ENCODE measurements around the gene GLRB. TPM values are rescaled to one million over a fixed set of nuclear protein-coding genes. Genes with fewer than 3 reads are reported as not detected.

GLRB gene
- total RNA-seq, 2 donors from 2014 or later = 7.9 to 9.7 TPM

DNA sequence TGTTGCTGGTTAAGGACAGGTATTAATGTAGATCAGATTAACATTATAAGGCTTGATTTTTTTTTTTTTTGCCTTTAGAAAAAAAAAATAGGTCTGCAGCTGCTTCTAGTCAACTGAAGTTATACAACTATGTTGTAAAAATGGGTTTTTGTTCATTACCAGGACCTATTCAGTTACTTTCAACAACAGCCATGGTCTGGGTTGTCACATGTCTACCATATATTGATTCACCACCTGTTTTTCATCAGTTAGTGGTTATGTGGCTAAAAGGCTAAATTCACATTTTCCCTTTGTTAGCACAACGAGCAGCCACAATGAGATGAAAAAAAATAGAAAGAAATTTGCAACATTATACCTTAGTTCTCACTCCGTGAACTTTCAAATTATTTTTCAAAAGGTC is 45.5 kb downstream of the GLRB start:
- no peaks in the 10 kb centered on the region for H3K36me3 ChIP-seq
- H3K4me1 ChIP-seq (ENCODE audit: control insufficient read depth in 1 of 2, low read depth in 2 of 2) = no peaks in the 10 kb centered on the region
- DNase-seq (ENCODE audit: low spot score) (no peak), ATAC-seq (ENCODE audit: insufficient number of reproducible peaks, low FRiP score, low read depth) (no peak)
- TF ChIP-seq, protein P1, sequence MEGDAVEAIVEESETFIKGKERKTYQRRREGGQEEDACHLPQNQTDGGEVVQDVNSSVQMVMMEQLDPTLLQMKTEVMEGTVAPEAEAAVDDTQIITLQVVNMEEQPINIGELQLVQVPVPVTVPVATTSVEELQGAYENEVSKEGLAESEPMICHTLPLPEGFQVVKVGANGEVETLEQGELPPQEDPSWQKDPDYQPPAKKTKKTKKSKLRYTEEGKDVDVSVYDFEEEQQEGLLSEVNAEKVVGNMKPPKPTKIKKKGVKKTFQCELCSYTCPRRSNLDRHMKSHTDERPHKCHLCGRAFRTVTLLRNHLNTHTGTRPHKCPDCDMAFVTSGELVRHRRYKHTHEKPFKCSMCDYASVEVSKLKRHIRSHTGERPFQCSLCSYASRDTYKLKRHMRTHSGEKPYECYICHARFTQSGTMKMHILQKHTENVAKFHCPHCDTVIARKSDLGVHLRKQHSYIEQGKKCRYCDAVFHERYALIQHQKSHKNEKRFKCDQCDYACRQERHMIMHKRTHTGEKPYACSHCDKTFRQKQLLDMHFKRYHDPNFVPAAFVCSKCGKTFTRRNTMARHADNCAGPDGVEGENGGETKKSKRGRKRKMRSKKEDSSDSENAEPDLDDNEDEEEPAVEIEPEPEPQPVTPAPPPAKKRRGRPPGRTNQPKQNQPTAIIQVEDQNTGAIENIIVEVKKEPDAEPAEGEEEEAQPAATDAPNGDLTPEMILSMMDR (IDR thresholded peaks at IDR 0.05) = no peak
- H3K27me3 ChIP-seq (replicated peaks; ENCODE audit: insufficient read depth) = no peaks in the 10 kb centered on the region
- no peaks in the 10 kb centered on the region for H3K9me3 ChIP-seq
- no peak overlapping the region for H3K27ac ChIP-seq
- H3K4me3 ChIP-seq = no peak overlapping the region

DNA sequence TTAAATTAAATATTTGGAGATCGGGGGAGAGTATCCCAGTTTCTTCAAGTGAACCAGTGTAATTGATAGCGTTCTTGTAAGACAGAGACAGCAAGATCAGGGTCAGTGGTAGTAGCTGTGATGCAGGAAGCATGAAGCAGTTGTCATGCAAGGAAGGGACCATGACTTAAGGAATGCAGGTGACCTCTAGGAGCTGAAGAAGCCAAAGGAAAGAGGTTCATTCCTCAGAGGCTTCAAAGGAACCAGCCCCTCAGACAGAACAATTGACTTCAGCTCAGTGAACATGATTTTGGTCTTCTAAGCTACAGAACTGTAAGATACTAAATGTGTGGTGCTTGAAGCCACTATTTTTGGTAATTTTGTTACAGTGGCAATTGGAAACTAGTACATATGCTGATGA is 51.6 kb downstream of the GLRB start:
- H3K4me1 ChIP-seq (ENCODE audit: control insufficient read depth in 1 of 2, low read depth in 2 of 2) = no peaks in the 10 kb centered on the region
- DNase-seq (ENCODE audit: low spot score) (no peak), ATAC-seq (ENCODE audit: insufficient number of reproducible peaks, low FRiP score, low read depth) (no peak)
- H3K27me3 ChIP-seq (replicated peaks; ENCODE audit: insufficient read depth) = no peaks in the 10 kb centered on the region
- no peak overlapping the region for H3K4me3 ChIP-seq
- no peak overlapping the region for H3K27ac ChIP-seq
- H3K9me3 ChIP-seq = no peaks in the 10 kb centered on the region
- no peaks in the 10 kb centered on the region for H3K36me3 ChIP-seq
- TF ChIP-seq, protein P1 (IDR thresholded peaks at IDR 0.05) = no peak

DNA sequence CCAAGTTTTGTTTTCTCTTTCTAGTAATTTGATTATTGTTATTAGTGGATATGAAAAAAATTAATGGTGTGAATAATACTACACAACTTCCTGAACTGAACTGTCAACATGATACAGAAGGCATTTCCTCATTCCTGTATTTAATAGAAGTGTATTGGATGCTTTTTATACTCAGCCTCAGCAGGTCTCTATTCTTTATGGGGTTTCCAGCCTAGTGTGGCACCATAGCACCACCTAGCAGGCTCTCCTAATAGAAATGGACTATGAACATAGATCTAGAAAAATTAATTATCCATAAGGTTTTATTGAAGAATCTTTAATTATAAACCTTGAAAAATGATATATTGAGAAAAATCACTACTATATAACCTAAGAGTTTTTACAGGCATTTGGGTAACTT is 52.4 kb downstream of the GLRB start:
- Histone ChIP-seq H3K9me3 (no peaks in the 10 kb centered on the region), H3K36me3 (no peaks in the 10 kb centered on the region), H3K4me1 (ENCODE audit: control insufficient read depth in 1 of 2, low read depth in 2 of 2) (no peaks in the 10 kb centered on the region), H3K27ac (no peak overlapping the region), H3K4me3 (no peak overlapping the region), H3K27me3 (replicated peaks; ENCODE audit: insufficient read depth) (no peaks in the 10 kb centered on the region)
- TF ChIP-seq, protein P1 (IDR thresholded peaks at IDR 0.05) = peak; percentile 14
- DNase-seq (ENCODE audit: low spot score) = no peak
- ATAC-seq (ENCODE audit: insufficient number of reproducible peaks, low FRiP score, low read depth) = no peak

DNA sequence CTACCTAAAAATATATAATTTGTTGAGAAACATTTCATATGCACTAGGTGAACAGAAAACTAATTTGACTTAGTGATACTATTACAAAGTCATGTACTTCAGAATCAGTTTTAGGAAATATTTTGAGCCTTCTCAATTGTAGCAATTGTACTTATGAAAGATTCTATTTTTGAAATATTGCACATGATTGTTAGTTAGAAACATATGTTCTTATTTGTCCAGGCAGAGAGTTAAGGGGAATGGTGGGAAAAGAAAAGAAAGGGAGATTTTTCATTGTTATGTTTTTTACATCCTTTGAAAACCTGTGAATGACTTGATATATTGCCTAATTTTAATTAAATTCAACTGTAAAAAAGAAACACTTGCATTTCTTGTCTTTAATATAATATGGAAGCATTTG is 66.0 kb downstream of the GLRB start:
- Histone ChIP-seq H3K9me3 (no peaks in the 10 kb centered on the region), H3K4me3 (no peak overlapping the region), H3K27ac (no peak overlapping the region), H3K27me3 (replicated peaks; ENCODE audit: insufficient read depth) (no peaks in the 10 kb centered on the region), H3K36me3 (no peaks in the 10 kb centered on the region), H3K4me1 (ENCODE audit: control insufficient read depth in 1 of 2, low read depth in 2 of 2) (no peaks in the 10 kb centered on the region)
- no peak for ATAC-seq (ENCODE audit: insufficient number of reproducible peaks, low FRiP score, low read depth)
- TF ChIP-seq, protein P1 (IDR thresholded peaks at IDR 0.05) = no peak
- no peak for DNase-seq (ENCODE audit: low spot score)

DNA sequence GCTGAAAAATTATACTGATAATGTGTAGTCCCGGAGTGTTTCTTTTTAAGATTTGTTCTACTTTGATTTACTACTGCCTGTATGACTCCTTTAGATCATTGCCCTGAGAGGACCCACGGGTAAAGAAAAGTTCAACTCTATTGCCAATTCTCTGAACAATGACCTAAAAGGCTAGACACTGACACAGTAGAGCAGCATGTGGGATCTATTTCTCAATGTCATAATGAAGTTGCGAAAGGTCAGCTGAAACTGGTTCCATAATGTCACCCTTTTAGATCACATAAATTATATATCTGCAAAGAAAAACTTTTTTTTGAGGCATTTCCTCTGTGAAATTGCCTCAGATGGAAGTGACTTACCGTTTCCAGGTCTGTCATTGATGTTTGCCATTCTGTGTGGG is 67.4 kb downstream of the GLRB start:
- H3K27me3 ChIP-seq (replicated peaks; ENCODE audit: insufficient read depth) = no peaks in the 10 kb centered on the region
- no peak overlapping the region for H3K4me3 ChIP-seq
- TF ChIP-seq, protein P1 (IDR thresholded peaks at IDR 0.05) = no peak
- no peaks in the 10 kb centered on the region for H3K4me1 ChIP-seq (ENCODE audit: control insufficient read depth in 1 of 2, low read depth in 2 of 2)
- H3K27ac ChIP-seq = no peak overlapping the region
- H3K36me3 ChIP-seq = no peaks in the 10 kb centered on the region
- ATAC-seq (ENCODE audit: insufficient number of reproducible peaks, low FRiP score, low read depth) = no peak
- H3K9me3 ChIP-seq = no peaks in the 10 kb centered on the region
- no peak for DNase-seq (ENCODE audit: low spot score)

Measured in thoracic aorta (tissue), 2 donors.